BLaER1 treated with 17β-estradiol and CSF1 and Interleukin-3, amounts not matched to agents 10 nM and 100 nM (cell line): ENCODE results near the gene HSD3B7.

Source experiments
- H3K27ac ChIP-seq, 11 experiments: shearing (Covaris generic); formaldehyde crosslinking; 2 replicates each; pipeline ENCODE4 v1.8.1; 2022
- H3K27me3 ChIP-seq, 11 experiments: shearing (Covaris generic); formaldehyde crosslinking; 2 replicates each; pipeline ENCODE4 v1.8.1; 2022
- H3K36me3 ChIP-seq, 11 experiments: shearing (Covaris generic); formaldehyde crosslinking; 2 replicates each; pipeline ENCODE4 v1.8.1; 2022
- H3K4me1 ChIP-seq, 10 experiments: shearing (Covaris generic); formaldehyde crosslinking; 2 replicates each; pipeline ENCODE4 v1.8.1; 2022
- H3K4me2 ChIP-seq, 11 experiments: shearing (Covaris generic); formaldehyde crosslinking; 2 replicates each; pipeline ENCODE4 v1.8.1; 2022
- H3K4me3 ChIP-seq, 10 experiments: shearing (Covaris generic); formaldehyde crosslinking; 2 replicates each; pipeline ENCODE4 v1.8.1; 2022
- H3K9ac ChIP-seq, 11 experiments: shearing (Covaris generic); formaldehyde crosslinking; 2 replicates each; pipeline ENCODE4 v1.8.1; 2022
- H3K9me3 ChIP-seq, 11 experiments: shearing (Covaris generic); formaldehyde crosslinking; replicated peaks in 1 of 11; 2 replicates each; pipeline ENCODE4 v1.8.1; 2022
- H4K20me1 ChIP-seq, 11 experiments: shearing (Covaris generic); formaldehyde crosslinking; 2 replicates each; pipeline ENCODE4 v1.8.1; 2022
- Cebpa-rat ChIP-seq, 11 experiments: shearing (Covaris generic); IDR thresholded peaks; 2 replicates each; pipeline ENCODE4 v1.8.1; 2022

Gene HSD3B7

DNA sequence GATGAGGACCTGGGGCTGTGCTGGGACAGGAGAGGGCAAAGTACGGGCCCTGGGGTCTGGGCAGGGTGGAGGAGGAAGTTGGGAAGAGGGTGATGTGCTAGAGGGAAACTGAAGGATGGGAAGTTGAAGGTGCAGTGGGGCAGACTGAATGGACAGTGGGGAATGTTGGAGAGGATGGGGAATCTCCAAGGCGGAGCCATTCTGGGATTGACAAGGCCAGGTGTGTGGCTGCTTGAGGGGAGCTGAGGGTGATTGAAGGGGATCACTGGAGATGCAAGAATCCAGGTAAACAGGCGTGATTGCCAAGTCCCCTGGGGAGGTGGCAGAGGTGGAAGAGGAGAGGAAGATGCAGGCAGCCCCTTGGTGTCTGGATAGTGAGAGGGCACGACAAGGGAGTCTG, 8.5 kb upstream of the HSD3B7 start:
- peaks cover 95 to 99% (median 97%) of the 10 kb centered on the region in 11 experiments for H3K36me3 ChIP-seq

DNA sequence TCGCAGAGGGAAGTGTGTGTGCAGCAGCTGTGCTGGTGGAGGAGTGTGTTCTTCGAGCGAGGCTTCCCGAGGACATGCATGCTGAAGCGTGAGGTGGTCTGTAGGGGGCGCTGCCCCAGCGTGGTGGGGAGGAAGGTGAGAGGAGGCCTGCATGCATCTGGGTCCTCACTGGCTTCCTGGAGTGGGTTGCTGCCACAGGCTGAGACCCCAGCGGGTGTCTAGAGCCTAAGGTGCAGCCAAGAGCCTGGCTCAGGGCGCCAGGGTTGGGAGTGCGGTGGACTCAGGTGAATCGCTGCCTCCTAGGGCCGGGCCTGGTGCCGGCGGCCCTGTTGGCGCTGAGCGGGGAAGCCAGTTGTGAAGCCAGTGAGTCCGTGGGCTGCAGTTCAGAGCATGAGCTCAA, 7.5 kb upstream of the HSD3B7 start:
- Histone ChIP-seq H3K4me1 (no peaks in the 10 kb centered on the region), H3K4me2 (no peak overlapping the region), H3K27ac (no peak overlapping the region), H4K20me1 (peaks cover 5 to 88% (median 54%) of the 10 kb centered on the region in 11 experiments; a peak in 20 of 22 replicates), H3K36me3 (peaks cover 92 to 99% (median 97%) of the 10 kb centered on the region in 11 experiments), H3K4me3 (no peak overlapping the region), H3K9ac (no peak overlapping the region), H3K9me3 (no peaks in the 10 kb centered on the region), H3K27me3 (no peaks in the 10 kb centered on the region)
- TF ChIP-seq Cebpa-rat (IDR thresholded peaks at IDR 0.05) = no peak

More for the DNA sequence above, 8.5 kb upstream of the HSD3B7 start:
- no peak overlapping the region for H3K27ac ChIP-seq
- no peaks in the 10 kb centered on the region for H3K27me3 ChIP-seq
- TF ChIP-seq Cebpa-rat (IDR thresholded peaks at IDR 0.05) = no peak
- no peak overlapping the region for H3K9ac ChIP-seq
- H3K9me3 ChIP-seq = no peaks in the 10 kb centered on the region
- H4K20me1 ChIP-seq = peaks cover 5 to 78% (median 53%) of the 10 kb centered on the region in 11 experiments; a peak in 20 of 22 replicates
- H3K4me1 ChIP-seq = no peaks in the 10 kb centered on the region
- H3K4me3 ChIP-seq = no peak overlapping the region
- H3K4me2 ChIP-seq = no peak overlapping the region

DNA sequence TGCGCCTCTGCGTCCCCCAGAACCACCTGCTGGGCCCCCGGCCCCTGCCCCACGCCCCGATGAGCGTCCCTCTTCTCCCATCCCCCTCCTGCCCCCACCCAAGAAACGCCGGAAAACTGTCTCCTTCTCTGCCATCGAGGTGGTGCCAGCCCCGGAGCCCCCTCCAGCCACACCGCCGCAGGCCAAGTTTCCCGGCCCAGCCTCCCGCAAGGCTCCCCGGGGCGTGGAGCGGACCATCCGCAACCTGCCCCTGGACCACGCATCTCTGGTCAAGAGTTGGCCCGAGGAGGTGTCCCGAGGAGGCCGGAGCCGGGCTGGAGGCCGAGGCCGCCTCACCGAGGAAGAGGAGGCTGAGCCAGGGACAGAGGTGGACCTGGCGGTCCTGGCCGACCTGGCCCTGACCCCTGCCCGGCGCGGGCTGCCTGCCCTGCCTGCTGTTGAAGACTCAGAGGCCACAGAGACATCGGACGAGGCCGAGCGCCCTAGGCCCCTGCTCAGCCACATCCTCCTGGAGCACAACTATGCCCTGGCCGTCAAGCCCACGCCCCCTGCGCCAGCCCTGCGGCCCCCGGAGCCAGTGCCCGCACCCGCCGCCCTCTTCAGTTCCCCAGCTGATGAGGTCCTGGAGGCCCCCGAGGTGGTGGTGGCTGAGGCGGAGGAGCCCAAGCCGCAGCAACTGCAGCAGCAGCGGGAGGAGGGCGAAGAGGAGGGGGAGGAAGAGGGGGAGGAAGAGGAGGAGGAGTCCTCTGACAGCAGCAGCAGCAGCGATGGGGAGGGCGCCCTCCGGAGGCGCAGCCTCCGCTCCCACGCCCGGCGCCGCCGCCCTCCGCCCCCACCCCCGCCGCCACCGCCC, 5.6 kb upstream of the HSD3B7 start:
- Histone ChIP-seq H3K4me3 (no peak overlapping the region), H3K27me3 (no peaks in the 10 kb centered on the region), H3K4me1 (peaks cover 2 to 12% (median 7%) of the 10 kb centered on the region in 10 experiments; a peak in 14 of 20 replicates), H3K4me2 (no peak overlapping the region), H3K9me3 (no peaks in the 10 kb centered on the region), H3K9ac (no peak overlapping the region), H4K20me1 (peaks cover 5 to 89% (median 56%) of the 10 kb centered on the region in 11 experiments; a peak in 21 of 22 replicates), H3K27ac (no peak overlapping the region), H3K36me3 (peaks cover 91 to 99% (median 97%) of the 10 kb centered on the region in 11 experiments)
- no peak for TF ChIP-seq Cebpa-rat (IDR thresholded peaks at IDR 0.05)

- H3K27ac ChIP-seq = no peak overlapping the region
- TF ChIP-seq Cebpa-rat (IDR thresholded peaks at IDR 0.05) = no peak
- no peaks in the 10 kb centered on the region for H3K9me3 ChIP-seq
- H4K20me1 ChIP-seq = peaks cover 5 to 88% (median 55%) of the 10 kb centered on the region in 11 experiments; a peak in 21 of 22 replicates
- no peaks in the 10 kb centered on the region for H3K27me3 ChIP-seq
- H3K4me3 ChIP-seq = no peak overlapping the region
- H3K9ac ChIP-seq = no peak overlapping the region
- no peak overlapping the region for H3K4me2 ChIP-seq
- peaks cover 89 to 98% (median 94%) of the 10 kb centered on the region in 11 experiments for H3K36me3 ChIP-seq
- peaks cover 7 to 18% (median 12%) of the 10 kb centered on the region in 10 experiments; a peak in 15 of 20 replicates for H3K4me1 ChIP-seq
These were observed 5.0 kb upstream of the HSD3B7 start for GRCh38 chr16:30980023-30980371.

DNA sequence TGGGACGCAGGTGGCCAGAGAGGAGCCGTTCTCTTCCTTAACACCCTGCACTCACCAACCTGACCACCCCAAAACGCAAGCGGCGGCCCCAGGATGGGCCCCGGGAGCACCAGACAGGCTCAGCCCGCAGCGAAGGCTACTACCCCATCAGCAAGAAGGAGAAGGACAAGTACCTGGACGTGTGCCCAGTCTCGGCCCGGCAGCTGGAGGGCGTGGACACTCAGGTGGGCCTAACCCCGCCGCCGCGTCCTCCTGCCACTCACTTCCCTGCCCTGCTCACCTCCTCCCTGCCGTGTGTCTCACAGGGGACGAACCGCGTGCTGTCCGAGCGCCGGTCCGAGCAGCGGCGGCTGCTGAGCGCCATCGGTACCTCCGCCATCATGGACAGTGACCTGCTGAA, 4.6 kb upstream of the HSD3B7 start:
- no peak overlapping the region for H3K9ac ChIP-seq
- H3K4me1 ChIP-seq = peaks cover 9 to 22% (median 16%) of the 10 kb centered on the region in 10 experiments; a peak in 17 of 20 replicates
- no peak overlapping the region for H3K4me2 ChIP-seq
- no peak for TF ChIP-seq Cebpa-rat (IDR thresholded peaks at IDR 0.05)
- peaks cover 85 to 96% (median 90%) of the 10 kb centered on the region in 11 experiments for H3K36me3 ChIP-seq
- peaks cover 5 to 85% (median 55%) of the 10 kb centered on the region in 11 experiments; a peak in 21 of 22 replicates for H4K20me1 ChIP-seq
- no peak overlapping the region for H3K27ac ChIP-seq
- H3K9me3 ChIP-seq = no peaks in the 10 kb centered on the region
- no peak overlapping the region for H3K4me3 ChIP-seq
- H3K27me3 ChIP-seq = no peaks in the 10 kb centered on the region

DNA sequence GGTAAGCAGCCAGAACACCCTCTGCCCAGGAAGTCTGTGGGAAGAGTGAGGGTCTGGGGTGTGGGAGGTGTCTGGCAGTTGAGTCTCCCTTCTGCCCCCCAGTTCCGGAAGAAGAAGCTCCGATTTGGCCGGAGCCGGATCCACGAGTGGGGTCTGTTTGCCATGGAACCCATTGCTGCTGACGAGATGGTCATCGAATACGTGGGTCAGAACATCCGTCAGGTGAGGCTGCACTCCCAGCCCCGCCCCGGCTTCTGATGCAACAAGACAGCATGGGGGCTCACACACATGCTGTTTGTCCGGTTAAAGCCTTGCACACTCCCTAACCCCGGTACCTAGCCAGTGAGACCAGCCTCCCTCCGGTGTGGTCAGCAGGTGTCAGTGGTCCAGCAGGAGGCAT, 4.0 kb upstream of the HSD3B7 start:
- Histone ChIP-seq H3K9ac (no peak overlapping the region), H3K36me3 (peaks cover 79 to 96% (median 85%) of the 10 kb centered on the region in 11 experiments), H3K9me3 (no peaks in the 10 kb centered on the region), H3K27me3 (no peaks in the 10 kb centered on the region), H3K4me3 (no peak overlapping the region), H4K20me1 (peaks cover 5 to 80% (median 51%) of the 10 kb centered on the region in 11 experiments; a peak in 21 of 22 replicates), H3K27ac (no peak overlapping the region), H3K4me1 (peaks cover 9 to 23% (median 18%) of the 10 kb centered on the region in 10 experiments; a peak in 17 of 20 replicates), H3K4me2 (no peak overlapping the region)
- no peak for TF ChIP-seq Cebpa-rat (IDR thresholded peaks at IDR 0.05)

DNA sequence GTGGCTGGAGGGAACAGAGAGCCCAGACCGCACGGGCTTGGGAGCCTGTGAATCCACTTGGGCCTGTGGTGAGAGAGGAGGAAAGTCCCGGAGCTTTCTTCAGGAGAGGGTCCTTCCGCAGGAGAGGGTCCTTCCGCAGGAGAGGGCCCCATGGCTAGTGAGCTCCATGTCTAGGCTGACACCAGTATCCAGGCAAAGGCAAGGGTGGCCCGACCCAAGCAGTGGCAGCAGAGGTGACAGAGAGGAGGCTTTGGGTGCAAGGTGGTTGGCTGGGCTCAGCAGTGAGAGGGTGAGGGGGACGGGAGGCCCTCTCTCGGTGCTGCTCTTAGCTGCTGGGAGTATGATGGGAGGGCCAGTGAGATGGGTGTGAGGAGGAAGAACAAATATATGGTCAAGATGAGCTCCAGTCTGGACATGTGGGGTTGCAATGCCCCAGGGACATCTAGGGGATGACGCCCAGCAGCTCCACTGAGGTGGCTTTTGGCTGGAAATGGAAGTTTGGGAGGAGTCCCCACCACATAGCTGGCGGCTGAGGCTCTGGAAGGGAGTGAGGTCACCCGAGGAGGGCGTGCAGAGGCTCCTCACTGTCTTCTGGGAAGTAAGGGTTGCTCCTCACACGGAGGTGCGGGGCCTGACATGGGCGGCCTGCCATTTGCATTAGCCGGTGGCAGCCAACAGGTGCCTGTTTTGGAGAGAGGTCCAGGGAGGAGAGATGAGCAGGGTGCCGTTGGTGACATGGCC, 2.3 kb upstream of the HSD3B7 start:
- Histone ChIP-seq H3K27me3 (no peaks in the 10 kb centered on the region), H3K4me2 (no peak overlapping the region), H3K27ac (no peak overlapping the region), H3K4me1 (peaks cover 9 to 33% (median 18%) of the 10 kb centered on the region in 10 experiments; a peak in 17 of 20 replicates), H3K36me3 (peaks cover 64 to 95% (median 76%) of the 10 kb centered on the region in 11 experiments), H3K9me3 (no peaks in the 10 kb centered on the region), H3K9ac (peak overlapping the region in 1 of 11 experiments; percentile 13; a peak in 1 of 22 replicates), H3K4me3 (no peak overlapping the region), H4K20me1 (peaks cover under 1 to 62% (median 36%) of the 10 kb centered on the region in 11 experiments; a peak in 19 of 22 replicates)
- no peak for TF ChIP-seq Cebpa-rat (IDR thresholded peaks at IDR 0.05)

DNA sequence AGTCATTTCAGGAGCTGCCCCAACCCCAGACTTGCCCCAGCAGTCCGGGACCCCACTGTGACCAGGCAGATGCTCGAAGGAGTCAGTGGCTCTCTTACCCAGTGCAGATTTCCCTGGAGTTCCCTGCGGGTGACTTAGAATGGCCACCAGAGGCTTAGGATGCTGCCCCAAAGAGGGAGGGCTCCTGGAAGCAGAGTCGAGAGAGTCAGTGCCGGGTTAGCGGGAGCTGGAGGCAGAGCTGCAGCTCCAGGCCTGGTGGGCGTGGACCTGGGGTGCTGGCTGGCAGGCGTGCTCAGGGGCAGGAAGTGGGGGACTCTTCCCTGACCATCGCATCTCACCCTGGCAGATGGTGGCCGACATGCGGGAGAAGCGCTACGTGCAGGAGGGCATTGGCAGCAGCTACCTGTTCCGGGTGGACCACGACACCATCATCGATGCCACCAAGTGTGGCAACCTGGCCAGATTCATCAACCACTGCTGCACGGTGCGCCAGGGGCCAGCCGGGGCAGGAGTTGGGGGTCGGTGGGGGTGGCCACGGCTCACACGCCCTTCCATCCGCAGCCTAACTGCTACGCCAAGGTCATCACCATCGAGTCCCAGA, 1.6 kb upstream of the HSD3B7 start:
- peaks cover 9 to 33% (median 18%) of the 10 kb centered on the region in 10 experiments; a peak in 17 of 20 replicates for H3K4me1 ChIP-seq
- H4K20me1 ChIP-seq = peaks cover 0 to 56% (median 29%) of the 10 kb centered on the region in 11 experiments; a peak in 17 of 22 replicates
- H3K4me2 ChIP-seq = peak overlapping the region in 4 of 11 experiments; percentile 16 to 43 (median 32); a peak in 3 of 22 replicates
- H3K36me3 ChIP-seq = peaks cover 57 to 95% (median 77%) of the 10 kb centered on the region in 11 experiments
- no peaks in the 10 kb centered on the region for H3K27me3 ChIP-seq
- H3K9ac ChIP-seq = peak overlapping the region in 5 of 11 experiments; percentile 5 to 56 (median 23); a peak in 4 of 22 replicates
- peak overlapping the region in 1 of 11 experiments; percentile 41; a peak in 1 of 22 replicates for H3K27ac ChIP-seq
- H3K9me3 ChIP-seq = no peaks in the 10 kb centered on the region
- H3K4me3 ChIP-seq = no peak overlapping the region
- no peak for TF ChIP-seq Cebpa-rat (IDR thresholded peaks at IDR 0.05)
